ENCODE measurements around the gene RGS7.

GRCh38 chr1:240888787-240889048 is 468.3 kb downstream of the RGS7 start:
- TF ChIP-seq, protein P1, sequence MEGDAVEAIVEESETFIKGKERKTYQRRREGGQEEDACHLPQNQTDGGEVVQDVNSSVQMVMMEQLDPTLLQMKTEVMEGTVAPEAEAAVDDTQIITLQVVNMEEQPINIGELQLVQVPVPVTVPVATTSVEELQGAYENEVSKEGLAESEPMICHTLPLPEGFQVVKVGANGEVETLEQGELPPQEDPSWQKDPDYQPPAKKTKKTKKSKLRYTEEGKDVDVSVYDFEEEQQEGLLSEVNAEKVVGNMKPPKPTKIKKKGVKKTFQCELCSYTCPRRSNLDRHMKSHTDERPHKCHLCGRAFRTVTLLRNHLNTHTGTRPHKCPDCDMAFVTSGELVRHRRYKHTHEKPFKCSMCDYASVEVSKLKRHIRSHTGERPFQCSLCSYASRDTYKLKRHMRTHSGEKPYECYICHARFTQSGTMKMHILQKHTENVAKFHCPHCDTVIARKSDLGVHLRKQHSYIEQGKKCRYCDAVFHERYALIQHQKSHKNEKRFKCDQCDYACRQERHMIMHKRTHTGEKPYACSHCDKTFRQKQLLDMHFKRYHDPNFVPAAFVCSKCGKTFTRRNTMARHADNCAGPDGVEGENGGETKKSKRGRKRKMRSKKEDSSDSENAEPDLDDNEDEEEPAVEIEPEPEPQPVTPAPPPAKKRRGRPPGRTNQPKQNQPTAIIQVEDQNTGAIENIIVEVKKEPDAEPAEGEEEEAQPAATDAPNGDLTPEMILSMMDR (IDR thresholded peaks at IDR 0.05; ENCODE audit: insufficient read depth, low read depth, low read length), result no peak
- TF ChIP-seq EZH2 (IDR thresholded peaks at IDR 0.05; ENCODE audit: insufficient read depth, low read length), result no peak

Measured in astrocyte (in vitro differentiated cells and primary cell).